COR-L47 (cell line): ENCODE results near the gene IFT74.

Source experiments
- DNase-seq: peaks from one replicate; lab custom pipeline; 2025; lab: John Stamatoyannopoulos, UW

The IFT74 gene

DNA sequence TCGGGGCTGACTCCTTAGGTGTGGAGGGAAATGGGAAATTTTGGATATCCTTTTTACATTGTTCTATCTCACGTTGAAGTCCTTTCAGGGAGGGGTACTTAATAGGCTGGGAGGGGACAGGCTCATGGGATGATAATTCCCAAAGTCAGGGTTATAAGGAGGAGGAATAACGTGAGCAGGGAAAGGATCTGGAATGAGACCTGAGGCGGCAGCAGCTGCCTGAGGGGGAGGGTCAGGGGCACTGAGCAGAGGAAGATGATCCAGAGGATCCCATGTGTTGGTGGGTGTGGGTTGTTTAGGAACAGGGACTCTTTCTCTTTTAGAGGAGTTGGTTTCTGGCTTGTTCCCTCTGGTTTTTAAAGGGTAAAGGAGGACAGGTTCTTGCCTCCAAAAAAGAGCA is 18.7 kb downstream of the IFT74 start:
- no peak for DNase-seq

DNA sequence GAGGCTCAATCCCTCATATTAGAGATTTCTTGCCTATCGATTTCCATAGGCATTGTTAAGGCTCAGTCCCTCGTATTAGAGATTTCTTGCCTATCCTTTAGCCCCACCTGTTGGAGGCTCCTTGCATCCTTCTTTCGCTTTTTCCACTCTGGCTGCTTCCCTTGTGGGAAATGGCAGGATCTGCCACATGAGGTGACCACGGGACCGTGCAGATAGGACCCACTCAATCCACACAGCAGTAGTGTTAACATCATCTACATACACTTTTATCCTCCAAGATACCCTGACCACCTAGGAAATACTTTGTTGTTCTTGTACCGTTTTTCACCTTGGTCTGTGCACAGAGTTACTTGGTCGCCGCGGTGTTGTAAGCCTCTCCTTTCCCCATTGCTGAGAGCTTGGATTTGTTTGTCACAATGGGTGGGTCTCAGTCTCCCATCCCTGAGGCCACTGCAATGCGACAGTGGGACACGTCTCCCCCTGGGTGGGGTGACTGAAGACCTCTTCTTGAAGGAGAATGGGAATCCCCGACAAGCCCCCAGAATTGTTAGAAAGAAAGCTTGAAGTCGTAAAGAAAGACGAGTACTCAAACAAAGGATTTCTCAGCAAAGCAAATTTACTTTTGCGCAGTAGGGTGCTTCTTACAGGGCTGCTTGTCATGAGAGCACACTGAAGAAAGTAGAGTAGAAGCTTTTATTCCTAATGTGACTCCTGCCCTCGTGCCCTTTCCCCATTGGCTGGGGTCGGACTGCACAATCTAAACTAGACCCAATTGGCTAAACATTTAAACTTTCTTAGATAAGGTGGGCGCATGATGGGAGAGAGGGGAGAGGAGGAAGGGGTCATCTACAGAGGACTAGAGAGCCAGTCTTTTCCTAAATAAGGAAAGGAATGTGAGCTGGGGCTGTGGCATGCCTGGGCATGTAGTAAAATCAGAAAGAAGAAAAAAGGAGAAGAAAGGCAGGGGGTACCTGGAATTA is 19.8 kb downstream of the IFT74 start:
- peak; percentile 17 for DNase-seq

DNA sequence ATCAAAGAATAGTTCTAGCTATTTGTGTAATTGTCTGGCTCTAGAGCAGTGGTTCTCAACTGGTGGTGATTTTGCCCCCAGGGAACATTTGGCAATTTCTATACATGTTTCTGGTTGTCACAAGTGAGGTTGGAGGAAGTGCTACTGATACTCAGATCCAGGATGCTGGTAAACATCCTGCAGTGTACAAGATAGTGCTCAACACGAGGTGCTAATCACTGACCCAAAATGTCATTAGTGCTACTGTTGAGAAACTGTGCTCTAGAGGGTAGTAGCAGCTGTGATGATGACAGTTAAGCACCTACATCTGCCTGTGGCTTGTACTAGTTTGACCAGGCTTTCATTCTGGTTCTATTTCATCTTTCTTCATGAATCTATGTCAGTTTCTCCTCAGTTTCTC is 27.1 kb downstream of the IFT74 start:
- no peak for DNase-seq

DNA sequence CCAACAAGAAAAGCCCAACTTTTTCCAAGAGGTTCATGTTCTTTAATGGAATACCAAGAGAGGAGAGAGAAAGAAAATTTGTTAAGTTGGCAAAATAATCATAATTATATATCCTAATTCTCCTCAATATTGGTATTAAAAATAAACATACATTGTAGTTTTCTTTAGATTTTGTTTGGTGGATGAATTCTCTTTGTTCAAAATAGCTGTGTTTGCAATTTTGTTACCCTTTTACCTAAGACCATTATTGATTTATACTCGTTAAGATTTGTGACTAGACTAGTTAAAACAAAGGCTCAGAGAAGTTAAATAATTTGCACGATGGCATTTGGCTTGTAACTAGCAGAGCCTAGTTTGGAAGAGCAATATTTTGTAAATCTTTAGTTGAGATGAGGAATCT is 39.6 kb downstream of the IFT74 start:
- no peak for DNase-seq

DNA sequence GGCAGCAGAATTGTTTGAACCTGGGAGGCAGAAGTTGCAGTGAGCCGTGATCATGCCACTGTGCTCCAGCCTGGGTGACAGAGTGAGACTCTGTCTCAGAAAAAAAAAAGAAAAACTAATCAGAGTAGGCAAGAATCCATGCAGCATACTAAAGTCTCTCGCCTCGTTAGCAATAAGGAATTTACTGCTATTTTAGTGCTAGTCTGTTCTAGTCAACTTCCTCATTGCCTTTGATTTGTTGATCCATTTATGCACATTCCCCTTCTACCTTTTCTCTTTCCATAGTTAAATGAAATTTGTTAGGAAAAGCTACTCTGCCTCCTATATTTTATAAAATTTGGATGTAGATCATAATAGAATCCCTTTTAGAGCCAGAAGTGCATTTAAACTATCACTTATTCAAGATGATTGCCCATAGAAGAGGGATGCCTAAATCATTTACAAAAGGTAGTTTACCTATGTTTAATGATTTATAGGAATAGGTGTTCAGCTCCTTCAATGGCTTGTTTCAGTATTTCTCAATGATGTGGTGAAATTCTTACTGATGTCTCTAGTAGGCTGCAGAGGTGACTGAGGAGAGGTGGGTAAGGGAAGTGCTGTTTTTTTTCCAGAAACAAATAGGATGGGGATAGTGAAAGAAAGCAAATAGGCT is 47.3 kb downstream of the IFT74 start:
- no peak for DNase-seq

DNA sequence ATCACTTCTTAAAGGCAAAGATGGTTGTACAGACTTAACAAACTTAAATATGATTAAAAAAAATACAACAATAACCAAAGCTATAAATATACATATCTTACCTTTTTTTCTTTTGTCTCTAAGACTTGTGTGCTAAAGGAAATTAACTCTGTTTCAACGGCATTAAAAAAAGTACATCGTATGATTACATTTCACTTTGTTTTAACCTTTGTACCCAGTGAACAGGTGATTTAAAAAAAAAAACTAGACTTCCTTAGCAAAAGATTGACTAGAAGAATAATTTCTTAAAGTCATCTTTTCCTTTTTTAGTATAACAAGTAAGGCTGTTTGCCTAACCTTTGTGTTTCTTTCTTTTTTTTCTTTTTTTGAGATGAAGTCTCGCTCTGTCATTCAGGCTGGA is 49.3 kb downstream of the IFT74 start, which contains the start of gene LRRC19:
LRRC19 (minus strand) TSS at position 182 of the 400 bp plus-strand sequence. CDS start 5,978 bp downstream, outside the sequence.
- DNase-seq, result no peak

DNA sequence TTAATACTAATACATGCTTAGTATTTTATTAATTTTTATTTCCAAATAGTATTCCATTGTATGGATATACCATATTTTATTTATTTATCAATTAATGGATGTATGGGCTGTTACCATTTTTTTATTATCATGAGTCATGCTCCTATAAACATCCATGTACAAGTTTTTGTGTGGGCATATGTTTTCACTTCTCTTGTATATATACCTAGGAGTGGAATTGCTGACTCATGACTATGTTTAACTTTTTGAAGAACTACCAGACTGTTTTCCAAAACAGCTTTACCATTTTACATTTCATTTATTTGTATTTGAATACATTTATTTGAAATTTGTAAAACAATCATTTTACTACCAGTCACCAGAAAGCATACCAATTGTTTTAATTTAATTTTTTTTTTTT is 63.4 kb downstream of the IFT74 start:
- DNase-seq, result no peak

DNA sequence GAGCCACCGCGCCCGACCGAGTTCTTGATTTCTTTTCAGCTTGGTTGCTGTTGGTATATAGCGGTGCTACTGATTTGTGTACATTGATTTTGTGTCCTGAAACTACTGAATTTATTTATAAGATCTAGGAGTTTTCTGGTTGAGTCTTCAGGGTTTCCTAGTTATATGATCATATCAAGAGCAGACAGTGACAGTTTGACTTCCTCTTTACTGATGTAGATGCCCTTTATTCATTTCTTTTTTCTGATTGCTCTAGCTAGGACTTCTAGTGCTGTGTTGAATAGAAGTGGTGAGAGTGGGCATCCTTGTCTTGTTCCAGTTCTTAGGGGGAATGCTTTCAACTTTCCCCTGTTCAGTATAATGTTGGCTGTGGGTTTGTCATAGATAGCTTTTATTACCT is 66.7 kb downstream of the IFT74 start:
- no peak for DNase-seq

DNA sequence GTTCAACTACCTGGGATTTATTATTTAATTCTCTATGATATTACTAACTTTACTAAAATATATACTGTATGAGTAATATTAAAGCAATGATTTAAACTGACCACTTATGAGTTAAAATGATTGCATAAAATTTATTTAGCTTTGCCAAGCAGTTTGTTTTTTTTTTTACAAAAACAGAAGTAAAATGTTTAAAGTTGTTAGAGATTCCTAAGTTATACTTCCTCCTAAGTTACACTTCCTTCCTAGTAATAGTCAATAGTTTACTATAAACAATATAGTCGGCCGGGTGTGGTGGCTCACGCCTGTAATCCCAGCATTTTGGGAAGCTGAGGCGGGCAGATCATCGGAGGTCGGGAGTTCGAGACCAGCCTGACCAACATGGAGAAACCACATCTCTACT is 73.0 kb downstream of the IFT74 start:
- no peak for DNase-seq

DNA sequence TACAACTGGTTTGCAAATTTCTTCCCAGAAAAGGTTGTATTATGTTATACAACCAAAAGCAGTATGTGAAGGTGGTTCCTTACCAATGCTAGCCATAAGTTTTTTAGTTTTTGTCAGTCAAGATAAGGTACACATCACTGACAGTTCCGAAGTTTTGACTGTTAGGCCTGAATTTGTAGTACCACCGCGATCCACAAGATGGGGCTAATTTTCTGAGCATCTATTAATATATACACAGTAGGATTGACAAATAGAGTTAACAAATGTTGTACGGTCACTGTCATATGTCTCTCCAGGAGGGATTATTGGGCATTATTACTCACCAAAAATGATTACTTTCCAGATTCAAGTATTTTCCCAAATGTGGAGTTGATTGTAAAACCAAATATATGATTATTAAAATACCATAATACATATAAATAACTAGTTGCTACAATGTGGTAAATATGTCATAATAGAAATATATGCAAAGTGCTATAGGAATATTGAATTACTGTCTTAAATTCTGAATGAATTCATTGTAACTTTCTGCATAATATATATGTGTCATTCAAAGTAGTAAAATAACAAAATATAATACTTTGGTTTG is 77.7 kb downstream of the IFT74 start:
- DNase-seq, result peak; percentile 17

DNA sequence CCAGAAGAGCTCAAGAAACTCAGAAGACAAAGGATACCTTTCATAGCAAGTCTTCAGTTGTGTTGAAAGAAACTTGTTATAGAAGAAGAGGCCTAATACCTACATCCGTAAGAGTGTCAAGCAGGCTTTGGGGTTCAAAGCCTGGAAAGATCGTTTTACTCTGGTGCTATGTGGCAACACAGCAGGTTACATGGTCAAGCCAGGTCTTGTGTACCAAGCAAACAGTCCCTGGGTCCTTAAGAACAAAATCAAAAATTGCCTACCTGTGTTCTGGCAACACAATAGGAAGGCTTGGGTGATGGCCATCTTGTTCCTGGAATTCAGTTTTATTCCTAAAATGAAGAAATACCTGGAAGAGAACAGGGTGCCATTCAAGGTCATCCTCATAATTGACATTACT is 81.3 kb downstream of the IFT74 start:
- no peak for DNase-seq

DNA sequence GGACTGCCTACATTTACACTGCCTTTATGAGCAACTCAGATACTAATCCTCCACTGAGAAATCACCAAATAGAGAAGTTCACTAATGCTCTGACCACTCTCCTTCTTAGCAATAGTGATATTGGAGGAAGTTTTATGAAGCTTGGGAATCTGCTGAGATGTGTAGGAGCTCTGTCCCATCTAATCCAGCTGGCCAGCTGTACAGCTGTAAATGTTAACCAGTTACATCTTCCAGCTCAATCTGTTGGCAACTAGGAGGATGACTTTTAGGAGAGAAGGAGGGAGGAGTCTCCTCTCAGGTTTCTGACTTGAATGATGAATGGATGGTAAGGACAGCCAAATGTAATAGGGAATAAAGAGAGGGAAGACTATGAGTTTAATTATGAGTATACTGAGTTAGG is 85.5 kb downstream of the IFT74 start:
- no peak for DNase-seq

DNA sequence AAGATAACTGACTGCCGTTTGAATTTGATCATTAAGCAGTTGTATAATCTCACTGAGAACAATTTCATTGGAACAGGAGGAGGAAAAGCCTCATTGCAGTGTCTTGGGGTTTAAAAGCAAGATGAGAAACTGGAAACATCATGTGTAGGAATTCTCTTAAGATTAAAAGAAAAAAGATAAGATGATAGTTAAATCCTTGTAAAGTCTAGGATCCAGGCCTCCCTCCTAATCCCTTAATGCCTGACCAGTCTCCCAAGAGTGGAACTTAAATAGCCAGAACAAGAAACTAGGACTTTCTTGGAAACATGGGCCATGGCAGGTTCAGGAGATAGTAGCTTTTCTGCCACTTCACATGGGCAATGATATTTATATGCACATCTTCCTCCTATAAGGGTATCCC is 86.3 kb downstream of the IFT74 start:
- no peak for DNase-seq

DNA sequence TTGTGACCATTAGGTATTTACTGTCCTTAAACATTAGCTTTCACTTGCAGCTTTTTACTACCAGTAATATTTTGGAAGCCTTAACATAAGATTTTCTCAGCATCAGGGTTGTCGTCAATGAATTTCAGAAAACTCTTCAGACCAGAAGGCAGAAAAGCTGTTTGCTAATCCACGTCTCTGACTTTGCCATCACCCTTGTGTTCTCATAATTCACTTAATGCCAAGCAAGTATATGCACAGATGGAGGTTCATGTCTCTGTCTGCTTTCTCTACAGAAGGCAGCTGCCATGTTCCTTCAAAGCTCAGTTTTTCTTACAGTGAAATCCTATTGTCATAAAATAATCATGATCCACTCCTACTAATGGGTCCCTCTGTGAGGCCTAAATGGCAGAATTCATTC is 87.0 kb downstream of the IFT74 start:
- no peak for DNase-seq

DNA sequence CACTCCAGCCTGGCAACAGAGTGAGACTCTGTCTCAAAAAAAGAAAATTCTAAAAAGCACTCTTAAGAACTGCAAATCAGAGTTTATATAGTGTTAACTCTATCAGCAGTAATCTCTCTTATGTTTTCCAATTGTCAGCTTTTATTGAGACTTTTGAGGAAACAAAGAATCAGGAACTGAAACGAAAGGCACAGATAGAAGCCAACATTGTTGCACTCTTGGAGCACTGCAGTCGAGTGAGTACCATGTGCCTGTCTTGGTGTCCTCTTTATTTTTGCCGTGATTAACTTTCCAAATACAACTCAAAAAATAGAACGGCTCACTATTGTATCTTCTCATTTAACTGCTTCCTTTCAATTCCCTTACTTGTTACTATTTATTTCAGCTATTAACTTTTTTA is 90.9 kb downstream of the IFT74 start:
- no peak for DNase-seq

DNA sequence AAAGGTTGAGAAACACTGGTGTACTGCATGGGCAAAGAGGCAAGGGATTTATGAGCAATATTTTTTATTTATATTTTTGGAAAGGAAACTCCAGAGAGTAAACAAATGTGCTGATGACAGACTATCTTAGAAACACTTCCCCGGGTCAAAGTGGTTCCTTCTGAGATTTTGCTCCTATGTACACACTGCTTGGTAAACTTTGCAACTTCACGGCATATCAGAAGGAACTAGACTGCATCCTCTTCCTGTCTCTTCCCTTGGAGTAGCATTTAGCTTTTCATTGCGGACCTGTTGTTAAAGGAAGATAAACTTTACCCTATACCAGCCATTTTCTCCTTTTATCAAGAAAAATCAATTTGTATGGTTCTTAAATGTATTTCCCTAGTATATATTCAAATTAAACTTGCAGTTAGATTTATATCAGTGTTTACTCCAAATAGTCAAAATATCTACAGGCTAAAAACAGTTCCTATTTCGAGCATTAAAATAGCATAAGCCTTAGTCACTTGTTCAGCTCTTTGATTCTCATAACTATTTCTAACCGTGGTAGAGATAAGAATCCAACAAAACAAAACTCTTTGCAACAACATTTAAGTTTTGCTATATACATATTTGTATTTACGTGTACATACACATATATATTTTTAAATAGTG is 97.3 kb downstream of the IFT74 start:
- DNase-seq, result no peak

DNA sequence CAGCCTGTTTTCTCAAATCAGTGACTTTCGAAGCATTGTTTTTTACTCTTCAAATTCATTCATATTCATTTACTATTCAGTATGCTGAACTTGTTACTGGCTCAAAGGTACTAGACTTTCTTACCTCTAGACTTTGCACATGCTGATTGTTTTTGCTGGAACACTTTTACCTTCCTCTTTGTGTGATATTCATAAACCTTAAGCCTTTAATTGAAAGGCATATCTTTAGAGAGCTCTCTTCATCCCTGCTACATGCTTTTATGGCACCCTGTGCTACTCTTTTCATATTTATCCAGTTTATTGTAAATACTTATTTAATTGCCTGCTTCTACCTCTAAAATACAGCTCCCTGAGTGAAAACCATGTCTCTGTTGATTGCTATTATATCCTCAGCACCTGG is 97.9 kb downstream of the IFT74 start:
- DNase-seq, result no peak

DNA sequence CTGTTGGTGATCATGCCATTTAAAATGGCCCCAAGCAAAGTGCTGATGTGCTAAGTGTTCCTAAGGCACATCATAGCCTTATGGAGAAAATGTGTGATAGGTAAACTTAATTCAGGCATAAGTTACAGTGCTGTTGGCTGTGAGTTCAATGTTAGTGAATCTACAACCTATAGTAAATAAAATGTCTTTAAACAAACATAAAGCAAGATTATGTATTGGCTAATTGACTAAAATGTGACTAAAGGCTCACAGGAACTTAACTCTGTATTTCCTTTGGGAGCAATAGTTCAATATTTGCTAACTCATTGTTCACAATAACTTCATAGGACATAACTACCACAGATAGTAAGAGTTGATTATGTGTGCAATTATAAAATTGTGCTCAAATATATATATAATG is 98.6 kb downstream of the IFT74 start:
- DNase-seq, result no peak

DNA sequence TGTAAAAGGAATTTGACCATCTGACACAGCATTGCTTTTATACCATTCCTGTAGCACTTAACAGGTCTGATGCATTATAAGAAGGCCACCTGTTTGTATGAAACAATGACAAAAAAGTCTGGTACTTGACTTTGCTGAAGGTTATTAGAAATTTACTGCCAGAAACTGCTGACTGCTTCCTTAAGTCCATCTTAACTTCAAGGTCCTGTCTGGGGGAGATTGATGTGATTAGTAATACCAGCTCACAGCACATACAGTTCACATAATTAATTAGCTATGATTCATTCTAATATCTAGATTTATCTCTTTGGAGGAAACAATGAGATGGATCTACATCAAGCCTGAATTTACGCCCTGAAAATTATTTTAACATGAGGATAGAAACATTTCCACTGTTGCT is 103.2 kb downstream of the IFT74 start:
- no peak for DNase-seq

DNA sequence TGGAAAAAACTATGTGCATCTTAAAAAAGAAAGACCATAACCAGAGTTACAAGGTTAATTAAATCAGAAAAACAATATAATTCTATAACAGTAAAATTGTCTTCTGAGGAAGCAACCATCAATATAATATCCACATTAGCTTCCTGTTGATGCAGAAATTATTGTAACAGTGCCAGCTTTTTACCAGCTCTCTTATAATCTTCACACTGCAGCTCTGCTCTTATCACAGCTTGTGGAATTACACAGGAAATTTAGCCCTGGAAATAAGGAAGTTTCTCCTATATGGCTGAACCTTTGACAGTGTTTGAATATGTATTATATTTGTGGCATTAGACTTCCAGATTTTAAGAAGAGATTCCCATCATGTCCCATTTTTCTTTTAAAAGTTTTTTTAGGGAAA is 103.7 kb downstream of the IFT74 start:
- peak; percentile 1 for DNase-seq

DNA sequence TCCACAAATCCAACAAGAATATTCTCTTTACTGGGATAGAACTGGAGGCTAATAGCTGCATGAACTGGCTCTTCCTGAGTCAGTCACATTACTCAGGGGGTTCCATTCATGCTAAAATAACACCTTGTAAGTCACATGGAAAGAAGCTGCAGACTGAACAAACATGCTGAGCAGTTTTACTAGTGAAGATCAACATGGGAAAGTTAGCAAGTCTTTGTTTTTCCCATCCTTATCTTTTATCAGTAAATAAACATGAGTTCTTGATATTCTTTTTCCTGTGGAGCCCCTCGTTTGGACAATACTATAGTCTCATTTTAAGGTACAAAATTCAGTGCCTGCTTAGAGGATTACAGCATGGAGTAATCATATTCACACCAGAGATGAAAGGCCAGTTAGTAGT is 109.1 kb downstream of the IFT74 start:
- no peak for DNase-seq
